Dedifferentiated amniotic fluid mesenchymal stem cell (primary cell): ENCODE data around the gene ZFYVE28.
"Not testable (repeated sequence)": the region's sequence is repeated elsewhere in the genome, so short reads cannot be mapped to it uniquely, and the experiment has no call there.

ENCODE experiments used
- DNase-seq: peaks from one replicate; pipeline ENCODE4 v3.0.0-alpha.2; 2016; ENCODE audit errors: extremely low spot score

Gene ZFYVE28

GRCh38 chr4:2417765-2418649 lies at the start of gene ZFYVE28:
Gene ZFYVE28, minus strand, starts transcription at chr4:2418645. Its CDS starts 322 bp downstream, at chr4:2418323.
- DNase-seq: no peak

GRCh38 chr4:2465544-2465943 lies 47.1 kb upstream of the ZFYVE28 start:
- not testable (repeated sequence) for DNase-seq

DNA sequence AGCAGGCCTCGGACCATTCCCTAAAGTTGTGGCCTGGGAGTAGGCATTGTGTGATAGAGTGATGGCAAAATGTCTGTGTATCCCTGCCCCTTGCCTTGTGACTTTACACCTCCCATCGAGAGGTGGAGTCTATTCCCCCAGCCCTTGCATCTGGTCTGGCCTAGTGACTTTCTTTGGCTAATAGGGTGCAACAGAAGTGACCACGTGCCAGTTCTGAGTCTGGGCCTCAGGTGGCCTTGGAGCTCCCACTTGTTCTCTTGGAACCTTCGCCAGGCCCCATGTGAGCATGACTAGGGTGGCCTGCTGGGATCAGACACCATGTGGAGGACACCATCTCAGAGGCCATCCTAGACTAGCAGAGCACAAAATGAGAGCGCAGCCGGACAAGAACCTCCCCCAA lies 46.6 kb upstream of the ZFYVE28 start:
- no peak for DNase-seq

DNA sequence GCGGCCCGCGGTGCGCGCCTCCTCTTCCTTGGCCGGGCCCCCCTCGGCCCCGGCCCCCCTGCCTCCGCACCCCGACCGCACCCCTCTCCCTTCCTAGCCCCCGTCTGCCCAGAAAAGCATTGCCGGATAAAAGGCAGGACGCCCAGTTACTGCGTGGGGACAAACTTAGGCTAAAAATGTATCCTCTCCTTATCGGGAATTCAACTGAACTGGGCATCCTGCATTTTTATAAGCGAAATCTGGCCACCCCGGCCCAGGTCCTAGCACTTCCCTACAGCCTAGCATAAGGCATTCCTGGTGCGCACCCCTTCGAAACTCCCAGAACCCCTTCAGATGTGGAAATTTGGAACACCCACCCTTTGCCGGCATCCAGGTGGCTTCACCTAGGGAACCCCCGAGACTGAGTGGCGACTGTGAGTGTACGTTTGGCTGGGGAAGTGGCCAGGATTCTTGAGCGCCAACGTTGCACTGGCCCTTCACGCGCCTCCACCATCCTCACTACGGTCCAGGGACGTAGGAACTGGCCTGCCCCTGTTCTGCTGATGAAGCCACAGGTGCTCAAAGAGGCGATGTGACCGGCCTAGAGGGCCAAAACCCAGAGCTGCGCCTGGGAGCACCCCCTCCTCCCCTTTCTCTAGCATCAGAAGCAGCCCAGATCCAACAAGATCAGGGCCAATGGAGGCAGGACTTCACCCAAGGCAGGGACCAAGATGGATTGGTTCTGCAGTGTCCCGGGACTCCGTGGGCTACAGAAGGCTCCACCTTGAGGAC lies 44.7 kb upstream of the ZFYVE28 start:
- DNase-seq: no peak

DNA sequence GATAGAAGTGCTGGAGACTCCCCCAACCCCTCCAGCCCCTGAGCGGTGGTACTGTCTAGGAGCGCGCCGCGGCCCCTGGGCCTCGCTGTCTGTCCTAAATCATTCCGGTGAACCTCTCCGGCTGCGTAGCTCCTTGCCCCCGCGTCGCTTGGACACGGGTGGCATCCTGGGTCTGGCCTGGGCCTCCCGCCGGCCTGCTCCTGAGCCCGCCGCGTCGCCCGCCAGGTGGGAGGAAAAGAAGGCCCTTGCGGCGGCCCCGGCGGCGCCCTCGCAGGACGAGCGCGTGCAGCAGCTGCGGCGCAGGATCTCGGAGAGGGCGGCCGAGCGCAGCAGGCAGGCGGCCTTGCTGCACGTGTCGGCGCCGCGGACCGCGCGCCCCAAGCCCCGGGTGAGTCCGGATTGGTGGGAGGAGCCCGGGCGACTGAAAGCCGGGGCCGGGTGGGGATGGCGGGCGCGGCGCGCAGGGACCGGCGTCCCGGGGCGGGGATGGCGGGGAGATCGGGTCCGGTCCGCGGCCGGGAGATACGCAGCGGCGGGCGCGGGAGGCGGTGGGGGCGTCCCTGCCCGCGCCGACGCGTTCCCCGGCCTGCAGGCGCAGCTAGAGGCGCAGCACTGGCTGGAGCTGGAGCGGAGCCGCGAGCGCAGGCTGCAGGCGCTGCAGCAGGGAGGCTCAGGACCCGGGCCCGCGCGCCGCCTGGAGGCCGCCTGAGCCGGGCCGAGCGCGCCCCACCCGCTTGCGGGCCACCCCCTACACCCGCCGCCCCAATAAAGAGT lies 44.0 kb upstream of the ZFYVE28 start:
- peak; percentile 41 for DNase-seq

DNA sequence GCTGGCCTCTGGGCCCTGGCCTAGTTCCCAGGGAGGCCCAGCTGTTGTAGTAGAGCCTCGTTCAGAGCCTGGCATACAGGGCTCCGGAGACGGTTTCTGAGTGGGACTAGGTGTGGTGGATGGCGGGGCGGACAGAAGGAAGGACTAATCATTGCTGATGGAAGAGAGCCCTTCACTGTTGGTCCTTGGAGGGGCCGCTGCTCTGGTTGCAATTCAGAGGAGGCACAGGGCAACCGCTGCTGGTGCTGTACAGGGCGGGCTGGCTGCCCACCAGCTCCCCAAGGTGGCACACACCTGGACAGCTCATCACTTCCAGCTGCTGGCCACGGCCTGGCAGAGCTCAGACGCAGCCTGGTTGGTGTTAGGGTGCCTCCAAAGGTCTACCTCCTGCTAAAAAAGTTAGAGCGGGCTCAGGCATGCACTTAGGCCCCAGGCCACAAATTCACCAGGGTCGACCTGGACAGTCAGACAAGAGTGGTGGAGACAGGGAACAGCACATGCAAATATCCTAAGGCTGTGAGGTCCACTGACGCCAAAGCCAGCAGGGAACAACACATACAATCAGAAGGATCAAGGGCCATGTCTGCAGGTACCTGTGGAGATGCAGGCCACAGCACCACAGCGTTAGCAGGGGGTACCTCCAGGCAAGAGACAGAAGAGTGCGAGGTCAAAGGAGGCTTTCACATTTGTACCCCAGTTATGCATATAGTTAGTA lies 43.0 kb upstream of the ZFYVE28 start:
- DNase-seq: no peak

DNA sequence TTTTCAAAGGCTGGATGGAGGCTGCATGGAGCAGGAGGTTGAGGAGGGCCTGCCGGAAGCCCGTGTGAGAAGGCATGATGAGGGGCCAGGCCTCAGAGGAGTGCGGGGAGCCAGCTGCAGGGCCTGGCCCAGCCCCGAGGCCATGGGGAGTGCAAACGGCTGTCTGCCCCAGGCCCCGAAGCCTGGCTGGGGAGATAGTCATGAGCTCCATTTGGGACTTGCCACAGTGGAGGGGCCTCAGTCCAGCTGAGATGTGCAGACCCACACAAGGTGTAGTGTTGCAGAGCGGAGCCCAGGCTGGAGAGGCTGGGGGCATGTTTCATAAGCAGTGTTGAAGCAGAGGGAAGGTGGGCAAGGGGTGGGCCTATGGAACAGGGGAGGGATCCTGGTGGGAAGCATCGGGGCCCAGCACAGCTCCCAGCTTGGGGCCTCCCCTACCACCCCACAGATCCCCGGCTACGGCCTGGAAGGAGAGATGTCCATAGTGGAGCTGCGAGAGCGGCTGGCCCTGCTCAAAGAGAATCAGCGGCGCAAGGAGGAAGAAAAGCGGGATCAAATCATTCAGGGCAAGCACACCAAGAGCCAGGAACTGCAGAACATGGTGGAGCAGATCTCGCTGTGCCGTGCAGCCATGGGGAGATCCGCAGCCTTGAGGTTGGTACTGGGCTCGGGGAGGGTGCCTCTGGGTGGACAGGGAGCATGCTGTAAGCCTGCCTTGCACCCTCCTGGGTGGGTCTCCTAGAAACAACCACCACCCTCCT lies 41.3 kb upstream of the ZFYVE28 start:
- DNase-seq: no peak

GRCh38 chr4:2458546-2459491 lies 40.4 kb upstream of the ZFYVE28 start:
- DNase-seq: no peak

DNA sequence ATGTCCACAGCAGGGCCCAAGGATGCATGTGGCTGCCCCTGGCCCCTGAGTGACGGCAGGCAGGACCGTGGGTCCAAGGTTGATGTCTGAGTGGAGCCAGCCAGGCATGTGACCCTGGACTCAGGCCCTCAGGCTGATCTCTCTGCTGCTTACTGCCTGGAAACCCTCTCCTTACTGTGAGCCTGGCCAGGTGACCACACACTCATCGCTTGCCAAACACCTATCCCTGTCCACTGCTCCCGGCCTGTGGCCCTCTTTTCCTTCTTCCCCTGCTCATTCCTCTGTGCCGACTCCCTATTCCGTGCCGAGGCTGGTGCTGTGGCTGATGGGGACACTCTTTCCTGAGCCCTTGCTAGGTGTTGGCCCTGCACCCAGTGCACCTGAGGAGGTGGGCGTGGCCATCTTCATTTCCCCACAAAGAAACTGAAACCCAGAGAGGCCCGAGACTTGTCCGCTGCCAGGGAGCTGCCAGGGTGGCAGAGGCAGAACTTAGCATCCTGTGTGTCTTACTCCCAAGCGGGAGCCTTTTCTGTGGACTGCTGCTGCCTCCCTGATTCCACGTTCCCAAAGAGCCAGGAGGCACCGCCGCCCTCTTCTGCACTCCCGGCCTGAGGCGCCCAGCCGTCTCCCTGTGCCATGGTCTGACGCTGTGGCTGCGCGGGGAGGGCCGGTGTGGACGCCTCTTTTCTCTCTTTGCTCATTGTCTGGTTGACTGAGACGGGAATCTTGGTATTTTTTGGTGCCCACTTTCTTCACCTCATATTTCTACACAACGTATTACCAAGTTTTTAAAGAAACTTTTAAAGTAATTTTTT lies 39.2 kb upstream of the ZFYVE28 start:
- DNase-seq: no peak

GRCh38 chr4:2451821-2452785 lies 33.7 kb upstream of the ZFYVE28 start:
- DNase-seq: no peak

- no peak for DNase-seq
These were observed 32.6 kb upstream of the ZFYVE28 start for GRCh38 chr4:2451036-2451520.

- DNase-seq: no peak
These were observed 32.1 kb upstream of the ZFYVE28 start for GRCh38 chr4:2450394-2451035.

- DNase-seq: no peak
These were observed 31.3 kb upstream of the ZFYVE28 start for GRCh38 chr4:2449511-2450392.

- DNase-seq: no peak
These were observed 30.6 kb upstream of the ZFYVE28 start for GRCh38 chr4:2449051-2449450.

DNA sequence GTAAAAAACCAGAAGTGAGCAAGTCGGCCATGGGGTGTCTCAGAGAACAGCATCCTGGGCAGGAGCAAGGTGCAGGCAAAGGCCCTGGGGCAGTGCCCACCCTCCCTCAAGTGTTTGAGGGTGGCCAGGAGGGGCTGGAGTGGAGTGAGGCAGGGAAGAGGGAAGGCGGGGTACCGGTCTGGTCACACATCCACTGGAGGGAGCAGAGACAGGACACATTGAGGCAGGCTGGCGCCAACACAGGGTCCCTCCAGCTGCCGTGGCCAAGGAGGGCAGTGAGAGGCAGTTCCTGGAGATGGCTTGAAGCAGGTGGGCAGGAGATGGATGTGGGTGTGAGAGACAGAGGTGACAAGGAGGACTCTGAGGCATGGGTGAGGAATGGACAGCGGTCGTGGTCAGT lies 30.1 kb upstream of the ZFYVE28 start:
- no peak for DNase-seq
